GM19467 (cell line): ENCODE measurements around the gene CCDC57.

ENCODE experiments used
- ATAC-seq: cut with Tn5 transposase; IDR thresholded peaks from one replicate; pipeline ENCODE4 v1.9.1; 2021; ENCODE audit warnings: mild to moderate bottlenecking, moderate library complexity; ENCODE audit not compliant: unreplicated experiment

The CCDC57 gene

DNA sequence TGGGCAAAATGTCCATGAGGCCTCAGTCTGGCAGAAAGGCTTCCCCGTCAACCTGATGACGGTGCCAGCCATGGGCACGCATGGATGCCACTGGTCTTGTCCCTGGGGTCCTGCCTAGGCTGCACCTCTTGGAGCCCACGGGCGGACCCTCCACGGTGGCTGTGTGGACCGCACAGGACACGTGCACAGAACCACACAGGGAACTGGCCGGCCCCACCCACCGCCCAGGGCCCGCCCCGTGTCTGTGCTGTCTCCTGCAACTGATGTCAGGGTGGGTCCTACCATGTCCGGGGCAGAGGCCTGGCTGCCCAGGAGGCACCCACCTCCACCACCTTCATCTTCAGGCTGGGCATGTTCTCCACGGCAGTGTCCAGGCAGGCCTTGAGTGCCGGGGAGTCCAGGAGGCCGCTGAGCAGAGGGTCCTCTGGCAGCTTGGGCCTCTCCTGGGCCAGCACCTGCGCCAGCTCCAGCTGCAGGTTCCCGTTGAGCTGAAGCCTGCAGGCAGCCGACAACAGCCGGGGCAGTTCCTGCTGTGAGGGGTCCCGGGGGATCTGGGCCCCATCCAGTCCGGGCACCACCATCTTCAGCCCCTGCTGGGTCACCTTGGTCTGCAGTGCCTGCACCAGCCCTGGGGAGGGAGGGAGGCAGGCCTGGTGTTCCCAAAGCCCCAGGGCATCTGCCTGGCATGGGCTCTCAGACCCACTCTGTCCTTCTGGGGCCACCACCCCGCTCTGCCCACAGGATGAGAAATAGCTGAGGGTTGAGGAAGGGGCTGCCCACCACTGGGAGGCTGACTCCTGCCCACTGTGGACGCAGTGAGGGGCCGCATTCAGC is 126.5 kb downstream of the CCDC57 start:
- no peak for ATAC-seq

DNA sequence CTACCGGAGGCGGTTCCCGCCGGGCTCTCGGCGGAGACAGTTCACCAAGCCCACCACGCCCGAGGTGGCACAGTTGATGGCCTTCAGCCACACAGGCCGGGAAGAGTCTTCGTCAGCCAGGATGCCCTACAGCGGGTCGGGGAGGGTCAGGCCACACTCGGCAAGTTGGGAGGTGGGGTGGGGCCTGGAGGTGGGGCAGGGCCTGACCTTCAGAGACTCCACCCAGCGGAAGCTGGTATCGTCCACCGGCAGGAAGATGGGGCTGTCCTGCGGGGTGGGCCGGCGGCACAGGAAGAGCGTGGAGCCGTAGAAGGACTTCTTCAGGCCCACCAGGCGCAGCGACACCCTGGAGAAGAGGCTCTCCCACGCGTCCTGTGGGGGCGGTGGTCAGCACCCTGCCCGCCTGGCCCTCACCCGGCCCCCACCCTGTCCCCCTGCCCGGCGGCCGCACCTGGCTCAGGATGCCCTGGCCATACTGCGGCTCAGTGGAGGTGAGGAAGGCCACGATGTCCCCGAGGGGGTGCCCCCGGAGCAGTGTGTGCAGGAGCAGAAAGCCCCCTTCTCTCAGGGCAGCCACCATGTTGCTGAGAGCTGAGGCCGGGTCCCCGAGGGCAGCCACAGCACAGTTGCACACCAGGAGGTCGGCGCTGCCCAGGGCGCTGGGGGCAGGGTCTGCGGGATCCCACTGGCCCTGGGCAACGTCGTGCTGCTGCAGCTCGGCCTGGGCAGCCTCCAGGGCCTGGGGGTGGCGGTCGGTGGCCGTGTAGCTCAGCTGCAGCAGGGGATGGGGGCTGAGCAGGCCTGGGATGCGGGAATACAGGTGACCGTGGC is 127.4 kb downstream of the CCDC57 start:
- ATAC-seq: no peak

DNA sequence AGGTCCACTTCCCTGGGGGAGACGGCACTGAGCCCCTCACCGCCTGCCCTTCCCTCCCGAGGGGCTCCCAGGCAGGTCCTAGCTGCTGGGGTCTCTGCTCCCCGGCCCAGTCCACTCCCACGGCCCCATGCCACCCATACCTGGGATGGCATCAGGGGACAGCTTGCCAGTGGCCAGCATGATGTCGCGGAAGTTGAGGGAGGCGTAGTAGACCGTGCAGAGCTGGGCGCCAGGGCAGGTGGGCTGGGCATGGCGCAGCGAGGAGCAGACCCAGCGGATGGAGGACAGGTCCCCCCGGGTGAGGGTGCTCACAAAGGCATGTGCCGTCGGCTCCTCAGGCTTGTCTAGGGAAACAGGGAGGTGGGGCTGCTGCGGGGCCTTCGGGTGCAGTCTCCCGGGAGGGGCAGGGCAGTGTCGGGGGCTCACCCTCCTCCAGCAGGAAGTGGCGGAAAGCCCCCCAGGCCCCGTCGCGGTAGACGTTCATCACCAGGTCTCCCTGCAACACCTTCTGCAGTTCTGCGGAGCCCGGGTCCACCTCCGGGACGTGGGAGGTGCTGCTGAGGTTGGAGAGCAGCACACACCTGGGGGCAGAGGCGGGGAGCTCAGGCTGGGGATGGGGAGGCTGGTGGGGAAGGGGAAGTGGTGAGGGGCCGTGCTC is 128.1 kb downstream of the CCDC57 start:
- no peak for ATAC-seq

DNA sequence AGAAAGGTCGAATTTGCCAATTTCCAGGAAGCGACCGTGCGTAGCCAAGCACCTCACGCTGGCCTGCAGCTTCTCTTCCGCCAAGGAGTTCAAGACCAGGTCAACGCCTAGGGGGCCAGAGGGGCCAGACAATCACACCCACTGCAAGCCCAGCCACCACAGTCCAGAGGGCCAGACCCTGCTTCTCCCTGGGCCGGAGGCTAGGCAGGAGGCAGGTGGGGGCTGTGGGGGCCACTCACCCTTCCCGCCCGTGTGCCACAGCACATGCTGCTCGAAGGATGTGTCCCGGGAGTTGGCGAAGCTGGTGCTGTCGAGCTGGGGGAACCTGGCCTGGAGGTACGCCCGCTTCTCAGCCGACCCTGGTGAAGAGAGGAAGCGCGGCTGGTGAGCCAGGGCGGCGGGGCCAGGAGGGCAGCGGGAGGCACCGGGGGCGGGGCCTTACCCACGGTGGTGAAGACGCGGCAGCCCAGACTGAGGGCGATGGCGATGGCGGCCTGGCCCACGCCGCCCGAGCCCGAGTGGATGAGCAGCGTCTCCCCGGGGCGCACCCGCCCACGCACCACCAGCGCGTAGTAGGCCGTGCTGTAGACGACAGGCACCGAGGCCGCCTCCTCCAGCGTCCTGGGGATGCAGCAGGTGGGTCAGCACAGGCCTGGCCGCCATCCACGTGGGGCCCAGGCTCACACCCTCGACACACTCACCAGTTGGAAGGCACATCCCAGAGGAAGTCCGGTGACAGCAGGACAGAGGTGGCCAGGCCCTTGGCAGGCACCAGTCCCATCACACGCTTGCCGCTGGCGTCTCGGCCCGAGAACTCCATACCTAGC is 128.9 kb downstream of the CCDC57 start:
- ATAC-seq: no peak

DNA sequence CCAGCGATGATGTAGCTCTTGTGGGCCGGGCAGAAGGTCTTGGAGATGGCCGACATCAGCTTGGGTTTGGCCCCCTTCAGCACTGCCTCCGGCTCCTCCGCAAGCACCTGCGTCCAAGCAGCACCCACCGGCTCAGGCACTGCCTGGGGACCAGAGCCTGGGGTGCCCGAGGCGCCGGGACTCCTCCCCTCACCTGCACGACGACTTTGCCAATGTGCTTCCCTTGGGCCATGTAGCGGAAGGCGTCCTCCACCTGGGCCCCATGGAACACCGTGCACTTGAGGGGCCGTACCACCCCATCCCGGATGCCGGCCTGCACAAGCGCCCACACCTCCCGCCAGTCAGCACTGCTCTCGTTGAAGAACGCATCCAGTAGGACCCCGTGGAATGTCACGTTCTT is 129.6 kb downstream of the CCDC57 start:
- no peak for ATAC-seq

DNA sequence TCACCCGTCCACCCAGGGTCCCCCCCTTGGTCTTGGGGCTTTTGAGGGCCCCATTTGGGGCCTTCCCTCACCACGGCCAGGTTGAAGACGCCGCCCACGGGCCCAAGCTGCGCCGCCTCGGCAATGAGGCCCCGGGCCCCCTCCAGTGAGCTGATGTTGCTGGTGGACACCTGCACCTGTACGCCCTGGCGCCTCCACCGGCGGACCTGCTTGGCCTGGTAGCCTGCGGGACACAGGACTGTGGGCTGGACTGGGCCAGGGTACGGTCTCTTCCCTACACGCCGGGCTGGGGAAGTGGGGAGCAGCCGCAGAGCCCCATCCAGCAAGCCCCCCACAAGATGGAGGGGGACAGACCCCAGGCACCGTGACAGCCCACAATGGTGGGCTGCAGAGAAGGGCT is 130.2 kb downstream of the CCDC57 start:
- no peak for ATAC-seq

DNA sequence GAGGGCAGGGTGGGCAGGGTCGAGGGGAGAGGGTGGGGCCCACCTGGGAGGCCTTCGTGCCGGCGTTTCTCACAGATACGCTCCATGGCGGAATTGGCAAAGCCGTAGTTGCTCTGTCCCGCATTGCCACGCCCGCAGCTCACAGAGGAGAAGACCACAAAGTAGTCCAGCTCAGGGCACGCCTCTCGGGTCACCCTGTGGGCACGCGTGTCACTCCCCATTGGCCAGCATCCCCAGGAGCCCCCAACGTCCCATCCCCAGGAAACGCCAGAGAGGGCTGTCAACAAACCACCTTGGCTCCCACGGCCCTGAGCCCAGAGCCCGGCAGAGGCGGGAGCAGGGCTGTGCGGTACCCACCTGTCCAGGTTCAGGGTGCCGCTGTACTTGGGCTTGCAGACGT is 130.7 kb downstream of the CCDC57 start:
- ATAC-seq: no peak

DNA sequence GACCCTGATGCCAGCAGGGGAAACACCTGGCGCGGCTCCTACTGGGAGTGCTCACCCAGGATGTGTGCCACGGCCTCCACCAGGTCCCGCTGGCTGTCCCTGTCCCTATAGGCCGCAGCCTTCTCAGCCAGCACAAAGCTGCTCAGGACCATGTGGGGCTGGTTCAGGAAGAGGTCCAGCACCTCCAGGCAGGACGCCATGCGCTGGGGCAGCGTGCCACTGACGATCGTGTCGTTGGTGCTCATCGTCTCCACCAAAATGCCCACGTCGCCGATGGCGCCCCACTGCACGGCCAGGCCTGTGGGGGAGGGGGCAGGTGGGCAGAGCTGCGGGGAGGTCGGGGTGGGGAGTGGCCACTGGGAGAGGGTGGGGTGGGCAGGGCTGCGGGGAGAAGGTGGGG is 131.1 kb downstream of the CCDC57 start:
- ATAC-seq: no peak

DNA sequence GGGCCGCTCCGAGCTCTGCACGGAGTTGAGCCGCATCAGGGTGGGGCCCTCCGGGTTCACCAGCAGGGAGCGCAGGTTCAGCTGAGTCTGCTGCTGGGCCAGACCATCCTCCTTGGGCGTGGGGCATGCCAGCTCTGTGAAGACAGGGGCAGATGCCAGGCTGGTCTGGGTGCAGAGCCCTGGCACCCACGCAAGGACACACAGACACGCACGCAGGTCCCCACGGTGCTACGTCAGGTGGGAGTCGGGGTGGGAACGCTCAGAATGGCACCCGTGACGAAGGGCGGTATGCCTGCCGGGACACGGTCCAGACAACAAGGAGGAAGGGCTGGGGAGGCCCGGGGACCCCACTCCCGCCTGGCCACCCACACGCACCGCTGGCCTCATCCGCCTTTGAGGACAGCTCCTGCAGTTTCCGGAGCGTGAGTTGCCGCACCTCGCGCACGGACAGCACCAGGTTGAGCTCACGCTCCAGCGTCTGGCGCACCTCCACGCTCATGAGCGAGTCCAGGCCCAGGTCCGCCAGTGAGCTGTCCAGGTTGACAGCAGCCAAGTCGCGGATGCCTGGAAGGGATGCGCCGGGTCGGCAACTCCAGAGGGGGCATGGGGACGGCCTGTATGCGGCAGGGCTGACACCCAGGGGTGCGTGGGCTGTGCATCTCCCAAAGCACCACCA is 131.7 kb downstream of the CCDC57 start:
- no peak for ATAC-seq

DNA sequence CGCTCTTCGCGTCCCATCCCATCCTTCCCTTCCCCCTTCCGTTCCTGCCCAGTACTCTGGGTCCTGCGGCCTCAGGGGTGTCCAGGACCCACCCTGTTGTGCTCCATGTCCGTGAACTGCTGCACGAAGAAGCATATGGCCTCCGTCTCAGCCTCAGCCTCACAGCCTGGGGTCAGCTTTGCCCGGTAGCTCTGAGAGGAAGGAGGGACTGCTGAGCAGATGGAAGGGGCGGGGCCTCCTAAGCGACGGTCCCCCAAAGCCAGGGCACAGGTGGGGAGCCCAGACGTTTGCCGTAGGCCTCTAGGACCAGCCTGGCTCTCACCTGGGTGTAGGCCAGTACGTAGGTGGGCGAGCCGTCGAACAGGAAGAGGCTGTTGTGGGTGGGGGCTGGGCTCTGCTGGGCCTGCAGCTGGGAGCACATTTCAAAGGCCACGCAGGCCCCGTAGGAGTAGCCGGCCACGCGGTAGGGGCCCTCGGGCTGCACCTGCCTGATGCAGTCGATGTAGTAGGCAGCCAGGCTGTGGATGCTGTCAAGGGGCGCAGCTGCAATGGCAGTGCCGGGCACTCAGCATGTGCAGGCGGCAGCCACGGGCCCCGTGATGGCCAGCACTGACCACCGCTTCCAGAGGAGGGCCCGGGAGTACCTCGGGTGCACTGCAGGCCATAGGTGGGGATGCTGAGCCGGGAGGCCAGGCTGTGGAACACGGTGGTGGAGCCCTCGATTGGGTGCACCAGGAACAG is 132.4 kb downstream of the CCDC57 start:
- no peak for ATAC-seq

DNA sequence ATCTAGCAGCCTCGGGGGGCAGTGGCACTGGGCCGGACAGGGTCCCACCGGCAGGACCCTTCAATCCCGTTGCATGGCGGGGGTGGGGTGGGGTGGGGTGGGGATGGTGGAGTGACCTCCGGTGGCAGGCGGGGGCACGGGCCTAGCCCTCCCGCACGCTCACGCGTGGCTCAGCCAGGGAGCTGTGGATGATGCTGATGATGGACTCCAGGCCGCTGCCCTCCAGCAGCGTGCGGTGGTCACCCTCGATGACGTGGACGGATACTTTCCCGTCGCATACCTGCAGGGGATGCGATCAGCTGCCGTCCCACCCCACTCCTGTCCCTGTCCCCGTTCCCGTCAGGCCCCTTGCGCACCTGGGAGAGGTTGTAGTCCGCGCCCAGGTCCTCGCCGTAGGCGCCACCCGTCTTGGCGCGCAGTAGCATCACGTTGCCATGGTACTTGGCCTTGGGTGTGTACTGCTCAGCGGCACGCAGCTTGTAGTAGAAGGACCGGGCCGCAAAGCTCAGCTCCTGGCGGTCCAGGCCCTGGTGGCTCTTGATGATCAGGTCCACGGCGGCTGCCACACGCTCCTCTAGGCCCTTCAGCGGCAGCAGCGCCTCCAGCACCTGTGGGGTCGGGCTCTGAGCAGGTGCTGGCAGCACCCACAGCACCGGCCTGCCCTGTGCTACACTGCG is 133.5 kb downstream of the CCDC57 start:
- no peak for ATAC-seq

DNA sequence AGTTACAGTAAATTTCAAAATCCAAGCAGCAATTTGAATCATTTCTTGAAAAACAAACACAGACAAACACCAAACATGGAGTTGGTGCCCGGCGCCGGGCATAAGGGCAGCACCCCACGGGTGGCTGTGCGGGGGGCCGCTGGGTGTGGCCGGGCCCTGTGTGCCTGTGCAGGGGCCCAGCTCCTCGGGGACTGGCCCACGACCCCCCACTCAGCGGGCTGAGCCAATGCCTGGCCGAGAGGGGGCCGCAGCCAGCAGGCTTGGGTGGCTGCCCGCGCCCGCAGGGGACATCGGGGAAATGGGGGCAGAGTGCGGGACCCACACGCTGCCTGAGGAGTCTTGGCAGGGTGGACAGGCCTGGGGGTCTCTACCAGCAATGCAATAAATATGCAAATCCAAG is 134.2 kb downstream of the CCDC57 start:
- no peak for ATAC-seq

DNA sequence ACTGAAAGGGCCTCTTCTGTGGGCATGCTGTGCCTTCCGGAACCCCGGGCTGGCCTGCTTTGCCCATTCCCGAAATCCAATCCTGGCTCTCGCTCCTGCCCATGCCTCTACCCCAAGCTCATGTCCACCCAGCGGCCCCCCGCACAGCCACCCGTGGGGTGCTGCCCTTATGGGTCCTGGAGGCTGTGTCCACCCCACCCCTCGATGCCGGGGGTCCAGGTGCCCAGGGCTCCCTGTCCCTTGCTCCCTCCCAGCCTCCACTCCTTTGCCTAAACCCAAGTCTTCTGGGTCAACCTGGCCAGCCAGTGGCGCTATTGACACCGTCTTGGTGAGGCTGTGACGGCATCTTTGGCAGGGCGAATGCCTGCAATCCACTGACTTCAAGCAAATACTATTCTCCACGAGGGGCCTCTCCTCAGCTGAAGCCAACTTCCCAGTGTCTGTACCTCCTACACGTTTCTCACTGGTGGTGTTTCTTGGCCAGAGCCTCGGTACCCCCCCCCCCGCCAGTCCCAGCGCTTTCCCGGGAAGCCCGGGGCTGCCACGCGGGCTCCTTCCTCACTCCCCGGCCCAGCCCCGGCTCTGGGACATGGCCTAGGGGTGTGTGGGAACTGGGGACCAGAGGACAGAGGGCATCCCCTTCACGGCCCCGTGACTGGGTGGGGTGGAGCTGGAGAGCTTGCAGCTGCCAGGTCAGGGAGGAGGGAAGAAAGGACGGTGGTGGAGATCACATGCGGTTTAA is 134.9 kb downstream of the CCDC57 start:
- no peak for ATAC-seq

DNA sequence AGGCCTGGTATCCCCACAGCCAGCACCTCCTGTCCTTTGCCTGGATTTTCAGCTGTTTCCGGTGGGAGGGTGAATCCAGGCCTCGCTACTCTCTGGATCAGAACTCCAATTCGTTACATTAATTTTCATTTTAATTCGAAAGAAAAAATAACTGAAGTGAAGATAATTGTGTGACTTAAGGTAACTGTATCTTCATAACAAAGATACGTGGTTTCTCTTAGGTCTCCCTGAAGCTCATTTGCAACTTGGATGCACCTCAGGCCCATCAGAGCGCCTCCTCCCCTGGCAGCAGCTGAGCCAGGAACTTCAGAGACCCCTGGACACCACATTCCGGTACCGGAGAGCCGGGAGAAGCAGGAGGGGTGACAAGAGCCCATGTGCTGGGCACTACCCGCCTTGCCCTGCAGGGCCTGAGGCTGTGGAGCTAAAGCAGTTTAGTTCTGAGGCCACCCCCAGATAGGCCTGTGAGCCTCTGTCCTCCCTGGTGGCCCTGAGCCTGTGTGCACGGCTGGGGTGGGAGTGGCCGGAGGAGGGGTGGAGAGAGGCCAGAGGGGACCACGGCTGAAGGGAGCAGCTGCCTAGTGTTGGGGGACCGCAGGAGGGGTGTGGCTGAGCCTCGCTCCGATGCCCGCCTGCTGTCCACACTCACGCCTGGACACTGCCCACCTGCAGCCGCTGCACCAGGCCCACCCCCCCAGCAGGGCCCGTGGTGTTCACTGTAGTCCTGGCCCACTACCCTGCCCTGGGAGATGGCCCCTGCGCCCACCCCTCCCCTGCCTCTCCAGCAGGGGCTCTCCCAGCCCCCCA is 135.7 kb downstream of the CCDC57 start:
- ATAC-seq: no peak

DNA sequence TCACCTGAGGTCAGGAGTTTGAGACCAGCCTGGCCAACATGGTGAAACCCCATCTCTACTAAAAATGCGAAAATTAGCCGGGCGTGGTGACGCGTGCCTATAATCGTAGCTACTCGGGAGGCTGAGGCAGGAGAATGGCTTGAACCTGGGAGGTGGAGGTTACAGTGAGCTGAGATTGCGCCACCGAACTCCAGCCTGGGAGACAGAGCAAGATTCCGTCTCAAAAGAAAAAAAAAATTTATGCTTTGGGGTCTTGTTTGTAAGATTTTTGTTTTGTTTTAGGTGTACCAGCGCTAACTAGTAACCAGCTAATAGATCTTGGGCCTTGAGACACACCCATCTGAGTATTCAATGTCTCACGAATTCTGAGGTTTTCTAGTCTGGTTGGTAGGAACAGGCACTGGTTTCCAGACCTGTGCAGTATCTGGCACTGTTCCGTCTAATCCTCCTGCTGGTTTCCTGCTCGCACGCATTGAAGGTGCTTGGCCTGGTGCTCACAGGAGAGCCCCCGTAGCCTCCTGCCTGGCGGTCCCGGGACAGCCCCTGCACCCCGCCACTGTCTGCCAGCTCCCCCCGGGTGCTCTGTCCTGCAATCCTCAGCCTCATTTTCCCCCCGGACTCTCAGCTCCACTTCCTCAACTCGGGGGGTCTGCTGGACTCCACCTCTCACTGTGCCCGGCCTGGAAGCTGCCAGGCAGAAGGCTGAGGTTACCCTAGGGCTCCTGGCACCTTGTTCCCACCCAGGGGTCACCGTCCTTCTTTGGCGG is 136.4 kb downstream of the CCDC57 start:
- no peak for ATAC-seq

DNA sequence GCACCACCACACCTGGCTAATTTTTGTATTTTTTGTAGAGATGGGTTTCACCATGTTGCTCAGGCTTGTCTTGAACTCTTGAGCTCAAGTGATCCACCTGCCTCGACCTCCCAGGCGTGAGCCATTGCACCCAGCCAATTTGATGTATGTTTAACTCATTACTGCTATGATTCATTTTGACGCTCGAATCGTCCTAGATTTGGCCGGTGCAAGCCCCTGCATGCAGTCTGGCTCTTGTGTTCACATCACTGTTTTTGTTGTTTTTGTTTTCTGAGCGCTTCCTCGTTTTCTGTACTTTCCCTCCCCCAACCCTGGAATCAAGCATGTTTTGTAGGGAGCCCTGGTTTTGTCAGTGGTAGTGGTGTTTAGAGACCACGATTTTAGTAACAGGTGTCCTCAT is 139.2 kb downstream of the CCDC57 start:
- ATAC-seq: no peak

DNA sequence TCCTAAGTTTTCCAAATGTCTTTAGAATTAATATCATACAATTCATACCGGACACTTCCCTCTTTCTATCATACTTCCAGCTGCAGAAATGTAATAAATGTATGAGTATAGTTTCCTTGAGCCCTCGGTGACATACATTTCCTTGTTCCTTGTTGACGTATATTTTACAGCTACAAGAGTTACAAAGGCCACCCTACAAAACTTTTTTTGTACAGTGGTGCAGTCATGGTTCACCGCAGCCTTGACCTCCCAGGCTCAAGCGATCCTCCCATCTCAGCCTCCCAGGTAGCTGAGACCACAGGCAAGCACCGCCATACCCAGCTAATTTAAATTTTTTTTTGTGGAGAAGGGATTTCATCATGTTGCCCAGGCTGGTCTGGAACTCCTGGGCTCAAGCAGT is 139.8 kb downstream of the CCDC57 start:
- no peak for ATAC-seq
